GM10266 (cell line): ENCODE data around the gene GNG8.

ENCODE experiments used
- DNase-seq: peaks from one replicate; pipeline ENCODE4 v3.0.0; 2012; ENCODE audit errors: extremely low spot score
- TF ChIP-seq, protein P1 (sequence below): IDR thresholded peaks from 2 replicates; pipeline ENCODE4 v1.5.1; 2012; ENCODE audit warnings: mild to moderate bottlenecking, low read depth; ENCODE audit not compliant: control insufficient read depth, insufficient read depth; ENCODE audit errors: missing control alignments

The GNG8 gene

DNA sequence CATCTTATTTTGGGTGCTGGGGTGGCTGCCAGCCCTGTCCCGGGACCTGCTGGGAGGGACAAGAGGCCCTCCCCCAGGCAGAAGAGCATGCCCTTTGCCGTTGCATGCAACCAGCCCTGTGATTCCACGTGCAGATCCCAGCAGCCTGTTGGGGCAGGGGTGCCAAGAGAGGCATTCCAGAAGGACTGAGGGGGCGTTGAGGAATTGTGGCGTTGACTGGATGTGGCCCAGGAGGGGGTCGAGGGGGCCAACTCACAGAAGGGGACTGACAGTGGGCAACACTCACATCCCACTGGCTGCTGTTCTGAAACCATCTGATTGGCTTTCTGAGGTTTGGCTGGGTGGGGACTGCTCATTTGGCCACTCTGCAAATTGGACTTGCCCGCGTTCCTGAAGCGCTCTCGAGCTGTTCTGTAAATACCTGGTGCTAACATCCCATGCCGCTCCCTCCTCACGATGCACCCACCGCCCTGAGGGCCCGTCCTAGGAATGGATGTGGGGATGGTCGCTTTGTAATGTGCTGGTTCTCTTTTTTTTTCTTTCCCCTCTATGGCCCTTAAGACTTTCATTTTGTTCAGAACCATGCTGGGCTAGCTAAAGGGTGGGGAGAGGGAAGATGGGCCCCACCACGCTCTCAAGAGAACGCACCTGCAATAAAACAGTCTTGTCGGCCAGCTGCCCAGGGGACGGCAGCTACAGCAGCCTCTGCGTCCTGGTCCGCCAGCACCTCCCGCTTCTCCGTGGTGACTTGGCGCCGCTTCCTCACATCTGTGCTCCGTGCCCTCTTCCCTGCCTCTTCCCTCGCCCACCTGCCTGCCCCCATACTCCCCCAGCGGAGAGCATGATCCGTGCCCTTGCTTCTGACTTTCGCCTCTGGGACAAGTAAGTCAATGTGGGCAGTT is 26.2 kb downstream of the GNG8 start:
- TF ChIP-seq, protein P1, sequence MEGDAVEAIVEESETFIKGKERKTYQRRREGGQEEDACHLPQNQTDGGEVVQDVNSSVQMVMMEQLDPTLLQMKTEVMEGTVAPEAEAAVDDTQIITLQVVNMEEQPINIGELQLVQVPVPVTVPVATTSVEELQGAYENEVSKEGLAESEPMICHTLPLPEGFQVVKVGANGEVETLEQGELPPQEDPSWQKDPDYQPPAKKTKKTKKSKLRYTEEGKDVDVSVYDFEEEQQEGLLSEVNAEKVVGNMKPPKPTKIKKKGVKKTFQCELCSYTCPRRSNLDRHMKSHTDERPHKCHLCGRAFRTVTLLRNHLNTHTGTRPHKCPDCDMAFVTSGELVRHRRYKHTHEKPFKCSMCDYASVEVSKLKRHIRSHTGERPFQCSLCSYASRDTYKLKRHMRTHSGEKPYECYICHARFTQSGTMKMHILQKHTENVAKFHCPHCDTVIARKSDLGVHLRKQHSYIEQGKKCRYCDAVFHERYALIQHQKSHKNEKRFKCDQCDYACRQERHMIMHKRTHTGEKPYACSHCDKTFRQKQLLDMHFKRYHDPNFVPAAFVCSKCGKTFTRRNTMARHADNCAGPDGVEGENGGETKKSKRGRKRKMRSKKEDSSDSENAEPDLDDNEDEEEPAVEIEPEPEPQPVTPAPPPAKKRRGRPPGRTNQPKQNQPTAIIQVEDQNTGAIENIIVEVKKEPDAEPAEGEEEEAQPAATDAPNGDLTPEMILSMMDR, result no peak
- DNase-seq, result peak; percentile 2

DNA sequence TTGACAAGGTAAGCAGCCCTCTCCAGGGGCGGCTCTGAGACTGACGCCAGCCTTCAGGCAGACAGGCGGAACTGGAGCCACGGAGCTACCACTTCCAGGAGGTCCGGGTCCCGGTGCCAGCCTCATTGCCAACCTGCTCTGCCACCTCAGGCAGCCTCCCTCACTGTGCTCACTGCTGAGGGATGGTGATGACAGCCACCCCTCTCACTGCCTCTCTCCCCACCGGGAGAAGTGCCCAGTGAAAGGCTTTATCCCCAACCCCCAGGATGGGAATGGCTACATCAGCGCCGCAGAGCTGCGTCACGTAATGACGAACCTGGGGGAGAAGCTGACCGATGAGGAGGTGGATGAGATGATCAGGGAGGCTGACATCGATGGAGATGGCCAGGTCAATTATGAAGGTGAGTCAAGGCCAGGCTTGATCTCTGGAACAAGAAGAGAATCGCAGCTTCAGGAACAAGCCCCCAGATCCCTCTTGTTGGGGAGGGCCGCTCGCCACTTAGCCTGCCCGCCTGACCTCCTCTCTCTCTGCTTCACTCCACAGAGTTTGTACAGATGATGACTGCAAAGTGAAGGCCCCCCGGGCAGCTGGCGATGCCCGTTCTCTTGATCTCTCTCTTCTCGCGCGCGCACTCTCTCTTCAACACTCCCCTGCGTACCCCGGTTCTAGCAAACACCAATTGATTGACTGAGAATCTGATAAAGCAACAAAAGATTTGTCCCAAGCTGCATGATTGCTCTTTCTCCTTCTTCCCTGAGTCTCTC is 27.2 kb downstream of the GNG8 start:
- TF ChIP-seq, protein P1, result no peak
- no peak for DNase-seq

DNA sequence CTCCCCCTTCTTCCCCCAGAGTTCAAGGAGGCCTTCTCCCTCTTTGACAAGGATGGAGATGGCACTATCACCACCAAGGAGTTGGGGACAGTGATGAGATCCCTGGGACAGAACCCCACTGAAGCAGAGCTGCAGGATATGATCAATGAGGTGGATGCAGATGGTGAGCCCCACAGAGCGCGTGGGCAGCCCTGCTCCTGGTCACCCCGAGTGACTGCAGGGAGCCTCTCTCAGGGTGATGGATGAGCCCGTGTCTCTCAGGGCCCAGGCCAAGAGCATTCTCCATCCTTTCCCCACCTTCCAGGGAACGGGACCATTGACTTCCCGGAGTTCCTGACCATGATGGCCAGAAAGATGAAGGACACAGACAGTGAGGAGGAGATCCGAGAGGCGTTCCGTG is 27.8 kb downstream of the GNG8 start:
- DNase-seq, result peak; percentile 2
- TF ChIP-seq, protein P1, result no peak

DNA sequence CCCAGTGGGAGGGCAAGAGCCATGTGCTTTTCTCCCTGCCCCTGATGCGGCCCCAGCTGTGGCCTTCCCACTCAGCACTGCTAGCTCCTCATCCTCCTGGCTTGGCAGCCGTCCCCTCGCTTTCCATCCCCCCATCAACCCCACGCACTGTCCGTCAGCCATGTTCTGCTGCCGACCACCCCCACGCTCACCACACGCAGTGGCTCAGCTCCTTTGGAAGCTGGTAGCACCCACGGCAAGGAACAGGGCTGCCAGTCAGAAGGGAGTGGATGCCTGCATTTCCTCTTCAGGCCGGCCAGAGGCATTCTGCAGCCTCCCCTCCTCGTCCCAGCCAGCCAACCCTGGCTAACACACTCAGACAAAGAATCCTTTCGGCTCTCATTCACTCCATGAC is 28.6 kb downstream of the GNG8 start:
- DNase-seq, result no peak
- TF ChIP-seq, protein P1, result no peak

DNA sequence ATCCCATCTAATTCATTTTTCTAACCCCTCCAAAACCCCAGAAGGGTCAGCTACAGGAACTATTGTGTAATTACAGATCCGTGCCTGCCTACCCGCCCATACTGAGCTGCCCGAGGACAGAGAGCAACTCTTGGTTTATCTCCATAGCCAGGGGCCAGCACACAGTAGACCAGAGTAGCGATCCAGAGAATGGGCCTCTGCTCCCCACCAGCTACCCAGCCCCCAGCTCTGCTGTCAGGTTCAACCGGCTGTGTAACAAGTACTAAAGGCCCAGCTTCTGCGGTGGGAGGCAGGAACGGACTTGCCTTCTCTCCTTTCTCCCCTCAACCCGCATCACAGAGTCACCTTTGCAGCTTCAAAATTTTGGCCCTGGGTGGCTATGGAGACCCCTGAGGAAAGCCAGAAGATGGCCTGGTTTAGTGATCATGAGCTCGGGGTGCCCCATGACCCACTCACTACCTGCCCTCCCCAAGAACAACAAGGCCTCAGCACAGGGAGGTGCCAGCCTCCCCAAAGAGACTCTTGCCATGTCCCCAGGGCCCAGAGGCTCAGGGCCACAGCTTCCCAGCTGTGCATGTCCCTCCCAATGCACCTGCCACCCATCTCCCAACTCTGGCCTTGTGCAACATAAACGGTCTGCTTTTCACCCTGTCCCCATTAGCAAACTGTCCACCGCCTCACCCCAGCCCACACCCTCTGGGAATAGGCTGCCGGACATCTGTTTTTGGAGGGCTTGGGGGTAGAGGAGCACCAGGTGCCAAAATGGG is 29.1 kb downstream of the GNG8 start:
- TF ChIP-seq, protein P1, result no peak
- no peak for DNase-seq

DNA sequence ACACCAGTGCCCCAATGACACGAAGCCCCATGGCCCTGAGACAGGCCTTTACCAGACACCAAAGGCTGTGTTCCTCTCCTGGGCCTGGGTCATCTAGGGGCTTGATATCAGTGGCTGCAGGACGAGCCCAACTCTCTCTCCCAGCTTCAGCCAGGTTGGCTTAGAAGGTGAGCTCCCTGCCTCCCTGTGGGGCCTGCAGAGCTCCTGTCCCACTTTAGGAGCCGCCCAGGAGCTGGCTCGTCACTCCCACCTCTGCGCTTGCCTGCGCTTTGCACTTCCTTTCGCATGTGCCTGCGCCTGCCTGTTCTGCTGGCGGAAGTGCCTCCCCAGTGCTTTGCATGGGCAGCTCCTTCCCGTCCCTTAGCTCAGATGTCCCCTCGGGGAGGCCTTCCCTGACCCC is 30.0 kb downstream of the GNG8 start:
- no peak for DNase-seq
- TF ChIP-seq, protein P1, result no peak

DNA sequence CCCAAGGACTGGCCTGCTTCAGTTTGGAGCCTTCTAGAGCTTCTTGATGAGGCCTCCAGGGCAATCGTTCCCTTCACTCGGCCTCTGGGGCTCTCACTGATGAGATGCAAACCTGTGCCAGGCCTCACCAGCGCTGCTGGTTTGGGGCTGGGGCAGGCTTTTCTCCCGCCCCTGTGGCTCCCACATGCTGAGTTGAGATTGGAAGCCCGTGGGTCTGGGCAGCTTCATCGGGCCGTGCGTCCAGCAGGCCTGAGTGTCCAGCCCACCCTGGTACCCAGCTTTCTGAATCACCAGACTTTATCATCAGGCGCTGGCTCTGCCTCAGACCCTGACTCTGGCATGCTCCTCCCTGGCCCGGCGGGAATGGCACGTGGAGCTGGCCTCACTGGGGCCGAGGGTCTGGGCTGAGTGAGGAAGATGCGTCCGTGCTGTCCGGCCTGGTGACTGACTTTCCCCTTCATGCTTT is 30.6 kb downstream of the GNG8 start:
- DNase-seq, result no peak
- TF ChIP-seq, protein P1, result no peak
